Activated T-cell treated with anti-CD3 and anti-CD28 coated beads for 24 hours (primary cell): ENCODE measurements around the gene SMAP1.
"Not testable (repeated sequence)": the region's sequence is repeated elsewhere in the genome, so short reads cannot be mapped to it uniquely, and the experiment has no call there.

Experiments
- DNase-seq: peaks from one replicate; pipeline ENCODE4 v3.0.0-alpha.2; 2020; ENCODE audit warnings: low read depth

SMAP1 gene

GRCh38 chr6:70740746-70741145 is 73.1 kb downstream of the SMAP1 start:
- DNase-seq = not testable (repeated sequence)

DNA sequence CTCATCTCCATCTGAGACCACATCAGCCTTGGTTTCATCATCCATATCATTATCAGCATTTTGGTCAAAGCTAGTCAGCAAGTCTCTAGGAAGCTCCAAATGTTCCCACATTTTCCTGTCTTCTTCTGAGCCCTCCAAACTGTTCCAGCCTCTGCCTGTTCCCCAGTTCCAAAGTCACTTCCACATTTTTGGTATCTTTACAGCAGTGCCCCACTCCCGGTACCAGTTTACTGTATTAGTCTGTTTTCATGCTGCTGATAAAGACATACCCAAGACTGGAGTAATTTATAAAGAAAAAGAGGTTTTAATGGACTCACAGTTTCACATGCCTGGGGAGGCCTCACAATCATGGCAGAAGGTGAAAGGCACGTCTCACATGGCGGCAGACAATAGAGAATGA is 74.8 kb downstream of the SMAP1 start:
- not testable (repeated sequence) for DNase-seq

DNA sequence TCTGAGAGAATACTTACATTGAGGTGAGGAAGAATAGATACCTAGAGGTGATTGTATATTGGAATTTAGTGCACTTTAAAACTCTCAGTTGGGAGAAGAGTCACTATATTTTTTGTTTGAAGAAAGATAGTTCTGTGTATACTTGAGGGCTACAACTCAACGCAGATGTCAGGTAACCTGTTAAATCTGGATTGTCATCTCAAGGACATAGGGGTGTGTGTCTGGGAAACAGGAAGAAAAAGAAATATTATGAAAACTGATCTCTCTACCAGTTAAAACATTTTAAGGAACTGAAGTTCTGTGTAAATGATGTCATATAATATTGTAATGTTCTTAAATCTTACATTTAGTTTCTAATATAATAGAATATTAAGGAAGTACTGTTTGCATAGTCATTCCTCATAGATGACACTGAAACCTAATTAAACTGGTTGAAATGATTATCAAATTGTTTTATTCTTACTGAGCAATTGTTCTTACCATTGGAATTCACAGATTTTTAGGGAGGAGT is 86.2 kb downstream of the SMAP1 start:
- no peak for DNase-seq

- DNase-seq = no peak
Measured at GRCh38 chr6:70758883-70759282, 91.2 kb downstream of the SMAP1 start.

DNA sequence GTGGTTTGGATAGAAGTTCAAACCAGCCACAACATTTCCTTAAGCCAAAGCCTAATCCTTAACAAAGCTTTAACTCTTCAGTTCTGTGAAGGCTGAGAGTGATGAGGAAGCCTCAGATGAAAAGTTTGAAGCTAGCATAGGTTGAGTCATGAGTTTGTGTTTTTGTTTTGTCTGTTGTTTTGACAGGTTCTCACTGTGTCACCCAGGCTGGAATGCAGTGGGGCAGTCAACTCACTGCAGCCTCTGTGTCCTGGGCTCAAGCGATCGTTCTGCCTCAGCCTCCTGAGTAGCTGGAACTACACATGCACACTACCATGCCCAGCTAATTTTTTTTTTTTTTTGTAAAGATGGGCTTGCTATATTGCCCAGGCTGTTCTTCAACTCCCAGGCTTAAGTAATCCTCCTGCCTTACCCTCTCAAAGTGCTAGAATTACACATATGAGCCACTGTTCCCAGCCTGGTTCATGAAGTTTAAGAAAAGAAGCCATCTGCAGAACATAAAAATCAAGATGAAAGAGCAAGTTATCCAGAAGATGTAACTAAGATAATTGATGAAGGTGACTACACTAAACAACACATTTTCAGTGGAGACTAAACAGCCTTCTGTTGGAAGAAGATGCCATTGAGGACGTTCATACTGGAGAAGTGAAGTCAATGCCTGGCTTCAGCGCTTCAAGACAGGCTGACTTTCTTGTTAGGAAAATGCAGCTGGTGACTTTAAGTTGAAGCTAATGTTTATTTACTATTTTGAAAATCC is 96.2 kb downstream of the SMAP1 start:
- DNase-seq = no peak

- DNase-seq = no peak
Measured at GRCh38 chr6:70764706-70765105, 97.0 kb downstream of the SMAP1 start.

DNA sequence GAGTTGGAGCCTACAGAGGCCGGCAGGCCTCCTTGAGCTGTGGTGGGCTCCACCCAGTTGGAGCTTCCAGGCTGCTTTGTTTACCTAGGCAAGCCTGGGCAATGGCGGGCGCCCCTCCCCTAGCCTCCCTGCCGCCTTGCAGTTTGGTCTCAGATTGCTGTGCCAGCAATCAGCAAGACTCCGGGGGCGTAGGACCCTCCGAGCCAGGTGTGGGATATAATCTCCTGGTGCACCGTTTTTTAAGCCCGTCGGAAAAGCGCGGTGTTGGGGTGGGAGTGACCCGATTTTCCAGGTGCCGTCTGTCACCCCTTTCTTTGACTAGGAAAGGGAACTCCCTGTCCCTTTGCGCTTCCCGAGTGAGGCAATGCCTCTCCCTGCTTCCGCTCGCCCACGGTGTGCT is 103.7 kb downstream of the SMAP1 start:
- not testable (repeated sequence) for DNase-seq

GRCh38 chr6:70779934-70780333 is 112.3 kb downstream of the SMAP1 start:
- DNase-seq = no peak

- DNase-seq = no peak
Measured at GRCh38 chr6:70790483-70791224, 123.0 kb downstream of the SMAP1 start.

GRCh38 chr6:70797625-70798024 is 129.9 kb downstream of the SMAP1 start:
- DNase-seq = no peak

DNA sequence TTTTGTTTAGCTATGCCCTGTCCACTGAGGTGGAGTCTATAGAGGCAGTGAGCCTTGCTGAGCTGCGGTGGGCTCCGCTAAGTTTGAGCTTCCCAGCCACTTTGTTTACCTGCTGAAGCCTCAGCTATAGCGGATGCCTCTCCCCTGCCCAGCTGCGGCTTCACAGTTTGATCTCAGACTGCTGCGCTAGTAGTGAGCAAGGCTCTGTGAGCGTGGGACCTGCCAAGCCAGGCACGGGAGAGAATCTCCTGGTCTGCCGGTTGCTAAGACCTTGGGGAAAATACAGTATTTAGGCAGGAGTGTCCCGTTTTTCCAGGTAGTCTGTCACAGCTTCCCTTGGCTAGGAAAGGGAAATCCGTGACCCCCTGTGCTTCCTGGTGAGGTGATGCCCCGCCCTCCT is 138.4 kb downstream of the SMAP1 start:
- DNase-seq = no peak

DNA sequence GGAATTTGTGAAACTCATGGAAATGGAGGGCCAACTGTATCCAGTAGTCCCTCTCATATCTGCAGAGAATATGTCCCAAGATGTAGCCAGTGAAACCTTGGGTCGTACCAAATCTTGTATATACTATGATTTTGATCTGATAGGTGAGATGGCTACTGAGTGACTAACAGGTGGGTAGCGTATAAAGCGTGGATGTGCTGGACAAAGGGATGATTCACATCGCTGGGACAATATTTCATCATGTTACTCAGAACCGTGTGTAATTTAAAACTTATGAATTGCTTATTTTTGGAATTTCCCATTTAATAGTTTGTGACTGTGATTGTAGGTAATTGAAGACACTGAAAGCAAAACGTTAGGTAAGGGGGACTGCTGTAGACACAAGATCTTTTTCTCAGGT is 144.1 kb downstream of the SMAP1 start:
- no peak for DNase-seq

DNA sequence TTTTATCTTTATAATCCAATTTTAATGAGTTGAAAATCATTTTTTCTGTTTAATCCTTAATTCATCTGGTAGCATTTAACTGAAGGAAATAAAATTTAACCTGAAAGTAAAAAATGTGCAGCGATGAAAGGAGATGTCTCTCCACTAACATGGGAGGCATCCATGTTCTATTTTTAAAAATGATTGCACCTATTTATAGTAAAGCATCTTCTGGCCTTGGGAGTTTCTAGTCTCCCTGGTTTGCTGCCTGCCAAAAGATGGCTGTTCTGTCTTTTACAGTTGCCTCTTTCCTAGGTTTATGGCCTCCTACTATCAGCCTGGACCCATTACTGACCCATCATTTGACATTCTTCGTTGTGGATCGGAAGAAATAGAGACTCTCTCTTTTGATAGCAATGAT is 146.2 kb downstream of the SMAP1 start:
- DNase-seq = no peak

DNA sequence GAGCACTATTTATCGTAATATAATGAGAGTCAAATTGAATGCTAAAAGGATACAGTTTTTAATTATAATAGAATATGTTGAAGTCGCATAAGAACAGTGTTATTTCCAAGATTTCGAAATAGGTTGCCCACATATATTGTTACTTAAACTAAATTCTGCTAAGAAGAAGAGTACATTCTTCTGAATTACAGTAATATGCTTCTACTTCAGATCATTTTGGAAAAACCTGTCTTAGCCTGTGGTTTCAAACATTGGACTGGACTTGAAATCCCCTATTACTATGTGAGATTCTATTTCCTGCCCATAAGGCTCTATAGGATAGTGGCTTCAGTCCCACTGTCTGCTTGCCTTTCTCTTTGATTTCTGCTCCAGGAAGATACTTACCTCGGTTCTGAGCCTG is 152.0 kb downstream of the SMAP1 start:
- no peak for DNase-seq

GRCh38 chr6:70820778-70821177 is 153.1 kb downstream of the SMAP1 start:
- DNase-seq = no peak

DNA sequence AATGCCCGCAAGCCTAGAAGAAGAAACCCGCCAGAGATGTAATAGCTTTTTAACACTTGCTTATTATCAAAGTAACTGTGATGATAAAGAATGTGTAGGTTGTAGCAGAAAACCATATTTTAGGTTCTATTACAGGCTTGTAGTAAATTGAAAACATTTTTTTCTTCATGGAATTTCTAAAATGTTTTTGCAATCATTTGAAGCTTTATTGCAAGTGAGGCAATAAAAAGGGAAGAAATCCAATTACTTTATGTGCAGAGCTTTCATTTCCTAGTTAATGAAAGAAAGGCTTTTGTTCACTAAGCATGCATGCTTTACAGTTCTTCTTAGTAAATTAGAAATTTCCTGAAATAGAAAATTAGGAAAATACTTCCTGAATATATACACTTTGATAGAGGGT is 154.1 kb downstream of the SMAP1 start:
- no peak for DNase-seq

DNA sequence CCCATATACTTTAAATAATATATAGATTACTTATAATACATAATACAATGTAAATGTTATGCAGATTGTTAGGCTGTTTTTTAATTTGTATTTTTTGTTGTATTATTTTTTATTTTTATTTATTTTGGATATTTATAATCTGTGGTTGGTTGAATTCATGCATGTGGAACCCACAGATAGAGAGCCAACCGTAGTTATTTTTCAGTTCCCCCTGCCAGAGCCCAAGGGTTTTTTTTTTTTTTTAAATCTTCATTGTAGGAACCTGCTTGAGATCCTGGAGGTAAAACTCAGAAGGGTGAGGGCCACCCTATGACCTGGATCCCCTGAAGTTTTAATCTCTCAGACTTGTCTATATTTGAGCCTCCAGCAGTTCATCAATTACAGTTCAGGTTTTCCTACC is 156.0 kb downstream of the SMAP1 start:
- no peak for DNase-seq

DNA sequence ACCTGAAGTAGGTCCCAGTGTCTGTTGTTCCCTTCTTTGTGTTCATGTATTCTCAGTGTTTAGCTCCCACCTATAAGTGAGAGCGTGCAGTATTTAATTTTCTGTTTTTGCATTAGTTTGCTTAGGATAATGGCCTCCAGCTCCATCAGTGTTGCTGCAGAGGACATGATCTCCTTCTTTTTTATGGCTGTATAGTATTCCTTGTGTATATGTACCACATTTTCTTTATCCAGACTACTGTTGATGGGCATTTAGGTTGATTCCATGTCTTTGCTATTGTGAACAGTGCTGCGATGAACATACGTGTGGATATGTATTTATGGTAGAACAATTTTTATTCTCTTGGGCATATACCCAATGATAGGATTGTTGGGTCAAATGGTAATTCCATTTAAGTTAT is 163.7 kb downstream of the SMAP1 start:
- DNase-seq = no peak

DNA sequence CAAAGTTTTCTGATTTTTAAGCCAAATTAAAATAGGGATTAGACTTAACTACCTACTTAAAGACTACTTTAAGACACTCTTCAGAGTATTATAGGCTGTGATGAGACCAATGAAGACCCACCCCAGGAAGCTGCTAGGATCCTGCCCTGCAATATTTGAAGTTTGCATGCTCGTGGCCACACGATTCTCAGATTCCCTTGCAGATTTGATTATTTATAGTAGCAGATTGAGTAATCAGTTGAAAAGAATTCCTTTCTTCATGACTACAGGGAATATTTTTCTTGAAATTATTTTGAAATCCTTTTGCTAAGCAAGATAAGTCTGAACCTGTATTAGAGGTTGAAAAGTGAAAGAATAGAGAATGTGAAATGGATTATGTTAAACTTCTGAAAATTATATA is 166.8 kb downstream of the SMAP1 start:
- no peak for DNase-seq

DNA sequence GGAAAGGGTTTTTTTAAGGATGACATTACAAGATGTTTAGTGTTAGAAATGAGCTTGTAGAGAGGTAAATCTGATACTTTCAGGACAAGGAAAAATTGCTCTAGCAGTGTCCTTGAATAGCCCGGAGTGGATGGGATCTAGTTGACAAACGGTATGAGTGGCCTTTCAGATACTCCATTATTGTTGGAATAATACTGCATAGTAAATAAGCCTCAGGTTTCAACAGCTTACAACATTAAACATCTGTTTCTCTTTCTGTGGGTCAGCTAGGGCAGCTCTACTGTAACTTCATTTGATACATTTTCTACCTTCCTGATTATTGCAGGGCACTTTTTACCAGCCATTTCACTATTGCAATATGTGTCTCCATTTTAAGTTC is 171.2 kb downstream of the SMAP1 start:
- DNase-seq = no peak

DNA sequence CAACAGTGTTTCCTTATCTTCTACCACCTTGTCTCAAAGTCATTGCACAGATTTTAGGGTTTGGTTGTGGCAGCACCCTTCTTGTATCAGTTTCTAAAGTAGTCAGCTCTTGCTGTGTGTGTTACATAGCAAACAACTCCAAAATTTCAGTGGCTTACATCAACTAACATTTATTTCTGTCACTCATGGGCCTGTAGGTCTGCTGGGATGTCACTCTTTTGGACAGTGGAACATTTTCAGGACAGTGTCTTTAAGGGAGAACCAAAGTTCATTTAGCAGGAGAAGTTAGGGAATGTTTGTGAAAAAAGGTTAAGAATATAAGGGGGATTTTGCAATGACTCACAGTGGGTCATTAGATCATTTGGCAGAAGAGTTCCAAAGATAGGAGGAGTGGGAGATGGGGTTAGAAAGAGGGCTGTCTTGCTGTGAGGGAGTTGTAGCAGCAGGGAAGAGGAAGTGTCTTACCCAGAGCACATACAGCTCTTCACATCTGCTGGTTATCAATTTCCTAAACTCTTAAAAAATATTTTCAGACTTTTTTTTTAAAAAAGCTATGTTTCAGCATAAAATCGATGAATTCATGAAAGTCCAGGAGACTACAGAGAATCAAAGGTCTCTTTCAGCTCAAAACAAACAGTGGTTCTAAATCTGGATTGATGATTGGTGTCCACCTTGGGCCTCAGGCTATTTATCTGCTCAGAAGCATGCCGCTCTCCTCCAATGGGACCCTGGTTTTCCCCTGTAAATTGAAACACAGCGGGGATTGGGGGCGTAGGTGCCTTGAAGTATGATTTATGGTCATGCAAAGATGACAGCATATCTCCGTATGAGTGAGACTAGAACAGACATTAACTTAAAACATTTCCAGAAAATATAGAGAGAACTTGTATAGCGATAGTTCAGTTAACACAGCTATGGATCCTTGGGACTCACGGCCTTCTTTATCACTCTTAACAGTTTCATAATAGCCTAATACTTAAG is 171.9 kb downstream of the SMAP1 start:
- DNase-seq = no peak

- no peak for DNase-seq
Measured at GRCh38 chr6:70841112-70841511, 173.4 kb downstream of the SMAP1 start.
